Mucosa of rectum (tissue), 2 donors: Measurements from ENCODE around the gene STRADB.
"Not testable (repeated sequence)": the region's sequence is repeated elsewhere in the genome, so short reads cannot be mapped to it uniquely, and the experiment has no call there.

ENCODE experiments used
- H3K27ac ChIP-seq, 2 donors: one replicate each; pipeline ENCODE4 v1.7.0; 2013; ENCODE audit warnings: inconsistent platforms in 2 of 2, low read depth in 2 of 2, low read length in 2 of 2
- H3K27me3 ChIP-seq, 2 donors: one replicate each; pipeline ENCODE4 v1.7.0; 2013; ENCODE audit warnings: low read length in 2 of 2; ENCODE audit not compliant: control insufficient read depth in 2 of 2, insufficient read depth in 2 of 2
- H3K36me3 ChIP-seq, 2 donors: one replicate each; pipeline ENCODE4 v1.7.0; 2013; ENCODE audit warnings: low read length in 2 of 2; ENCODE audit not compliant: control insufficient read depth in 2 of 2, insufficient read depth in 2 of 2
- H3K4me1 ChIP-seq, 2 donors: one replicate each; pipeline ENCODE4 v1.7.0; 2013; ENCODE audit warnings: low read length in 2 of 2, mild to moderate bottlenecking in 1 of 2; ENCODE audit not compliant: control insufficient read depth in 2 of 2, insufficient read depth in 2 of 2
- H3K4me3 ChIP-seq, 2 donors: one replicate each; pipeline ENCODE4 v1.7.0; 2013; ENCODE audit warnings: low read length in 2 of 2
- H3K9ac ChIP-seq, 2 donors: one replicate each; pipeline ENCODE4 v1.7.0; 2013; ENCODE audit warnings: low read length in 2 of 2, low read depth in 1 of 2, mild to moderate bottlenecking in 1 of 2
- H3K9me3 ChIP-seq, 2 donors: one replicate each; pipeline ENCODE4 v1.7.0; 2013; ENCODE audit warnings: low read length in 2 of 2; ENCODE audit not compliant: control insufficient read depth in 2 of 2
- donor health status: healthy.
- donor health status: Normal muscosa, but diverticular disease.

Gene STRADB

DNA sequence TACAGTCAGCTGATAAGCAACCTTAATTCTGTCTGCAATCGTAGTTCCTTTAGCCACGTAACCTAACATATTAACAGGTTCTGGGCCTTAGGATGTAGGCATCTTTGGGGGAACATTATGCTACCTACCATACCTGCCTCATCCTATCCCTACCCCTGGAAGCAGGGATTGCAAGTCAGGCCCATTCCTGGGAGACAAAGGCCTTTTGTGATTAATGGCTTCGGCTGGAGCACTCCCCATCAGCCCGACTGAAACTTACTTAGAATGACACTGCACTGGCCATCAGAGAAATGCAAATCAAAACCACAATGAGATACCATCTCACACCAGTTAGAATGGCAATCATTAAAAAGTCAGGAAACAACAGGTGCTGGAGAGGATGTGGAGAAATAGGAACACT lies 32.2 kb downstream of the STRADB start:
- not testable (repeated sequence) for H3K4me1 ChIP-seq, H3K27ac ChIP-seq, H3K4me3 ChIP-seq, H3K9ac ChIP-seq, H3K27me3 ChIP-seq, H3K9me3 ChIP-seq
- peaks cover 9 to 19% of the 10 kb centered on the region in 2 donors for H3K36me3 ChIP-seq

- Histone ChIP-seq H3K9me3 (no peaks in the 10 kb centered on the region), H3K4me1 (no peaks in the 10 kb centered on the region)
Observed at GRCh38 chr2:201484805-201485204, 33.3 kb downstream of the STRADB start.

GRCh38 chr2:201490291-201490690 lies 38.8 kb downstream of the STRADB start:
- Histone ChIP-seq H3K4me3 (no peak overlapping the region), H3K27ac (no peak overlapping the region), H3K4me1 (no peaks in the 10 kb centered on the region), H3K9me3 (no peaks in the 10 kb centered on the region), H3K36me3 (no peaks in the 10 kb centered on the region), H3K27me3 (no peaks in the 10 kb centered on the region), H3K9ac (no peak overlapping the region)

More at GRCh38 chr2:201484805-201485204, 33.3 kb downstream of the STRADB start:
- no peak overlapping the region for H3K4me3 ChIP-seq
- no peaks in the 10 kb centered on the region for H3K27me3 ChIP-seq
- H3K27ac ChIP-seq, result no peak overlapping the region
- no peak overlapping the region for H3K9ac ChIP-seq
- peaks cover 9 to 16% of the 10 kb centered on the region in 2 donors for H3K36me3 ChIP-seq

DNA sequence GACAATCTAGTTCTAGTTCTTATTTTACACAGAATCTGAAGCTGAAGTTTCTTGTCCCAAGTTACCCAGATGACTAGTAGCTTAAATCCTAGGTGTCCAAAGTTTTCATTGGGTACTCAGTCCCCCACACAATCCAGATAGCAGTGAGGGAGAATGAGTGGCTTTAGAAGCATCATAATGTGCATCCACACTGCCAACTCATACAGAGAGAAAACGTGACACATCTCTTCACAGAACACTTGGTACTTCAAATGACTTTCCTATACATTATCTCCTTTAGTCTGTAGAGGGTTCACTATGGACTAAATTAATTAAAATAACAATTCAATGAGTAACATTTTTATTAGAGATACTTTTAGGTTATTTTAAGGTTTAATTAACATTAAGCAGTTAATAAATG lies 45.2 kb downstream of the STRADB start:
- H3K36me3 ChIP-seq, result no peaks in the 10 kb centered on the region
- H3K27ac ChIP-seq, result no peak overlapping the region
- no peaks in the 10 kb centered on the region for H3K27me3 ChIP-seq

GRCh38 chr2:201500534-201500933 lies 49.0 kb downstream of the STRADB start:
- Histone ChIP-seq H3K9me3 (no peaks in the 10 kb centered on the region), H3K27ac (no peak overlapping the region), H3K27me3 (no peaks in the 10 kb centered on the region), H3K4me3 (no peak overlapping the region), H3K9ac (no peak overlapping the region), H3K4me1 (no peaks in the 10 kb centered on the region), H3K36me3 (no peaks in the 10 kb centered on the region)

More for the DNA sequence above, 45.2 kb downstream of the STRADB start:
- H3K4me1 ChIP-seq, result no peaks in the 10 kb centered on the region
- H3K9ac ChIP-seq, result no peak overlapping the region
- no peak overlapping the region for H3K4me3 ChIP-seq
- H3K9me3 ChIP-seq, result no peaks in the 10 kb centered on the region

- Histone ChIP-seq H3K9ac (no peak overlapping the region), H3K9me3 (no peaks in the 10 kb centered on the region), H3K27ac (no peak overlapping the region), H3K4me1 (no peaks in the 10 kb centered on the region), H3K27me3 (no peaks in the 10 kb centered on the region), H3K4me3 (no peak overlapping the region), H3K36me3 (no peaks in the 10 kb centered on the region)
Observed at GRCh38 chr2:201502713-201503112, 51.2 kb downstream of the STRADB start.

DNA sequence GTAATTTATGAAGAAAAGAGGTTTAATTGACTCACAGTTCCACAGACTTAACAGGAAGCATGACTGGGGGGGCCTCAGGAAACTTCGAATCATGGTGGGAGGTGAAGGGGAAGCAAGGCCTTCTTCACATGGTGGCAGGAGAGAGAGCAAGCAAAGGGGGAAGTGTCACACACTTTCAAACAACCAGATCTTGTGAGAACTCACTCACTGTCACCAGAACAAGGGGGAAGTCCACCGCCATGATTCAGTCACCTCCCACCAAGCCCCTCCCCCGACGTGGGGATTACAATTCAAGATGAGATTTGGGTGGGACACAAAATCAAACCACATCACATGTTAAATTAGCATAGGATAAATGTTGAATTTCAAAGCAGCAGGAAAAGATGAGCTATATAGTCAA lies 56.2 kb downstream of the STRADB start:
- no peak overlapping the region for H3K27ac ChIP-seq
- H3K9ac ChIP-seq, result no peak overlapping the region
- H3K4me1 ChIP-seq, result no peaks in the 10 kb centered on the region
- H3K9me3 ChIP-seq, result no peaks in the 10 kb centered on the region
- no peaks in the 10 kb centered on the region for H3K27me3 ChIP-seq
- no peaks in the 10 kb centered on the region for H3K36me3 ChIP-seq
- no peak overlapping the region for H3K4me3 ChIP-seq

DNA sequence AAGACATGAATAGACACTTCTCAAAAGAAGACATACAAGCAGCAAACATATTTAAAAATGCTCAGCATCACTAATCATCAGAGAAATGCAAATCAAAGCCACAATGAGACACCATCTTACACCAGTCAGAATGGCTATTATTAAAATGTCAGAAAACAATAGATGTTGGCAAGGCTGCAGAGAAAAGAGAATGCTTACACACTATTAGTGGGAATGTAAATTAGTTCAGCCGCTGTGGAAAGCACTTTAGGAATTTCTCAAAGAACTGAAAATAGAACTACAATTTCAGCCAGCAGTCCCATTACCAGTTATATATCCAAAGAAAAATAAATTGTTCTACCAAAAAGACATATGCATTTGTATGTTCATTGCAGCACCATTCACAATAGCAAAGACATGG lies 61.7 kb downstream of the STRADB start:
- no peak overlapping the region for H3K9ac ChIP-seq
- no peak overlapping the region for H3K4me3 ChIP-seq
- H3K27ac ChIP-seq, result no peak overlapping the region
- H3K27me3 ChIP-seq, result no peaks in the 10 kb centered on the region
- H3K36me3 ChIP-seq, result no peaks in the 10 kb centered on the region
- H3K9me3 ChIP-seq, result no peaks in the 10 kb centered on the region
- no peaks in the 10 kb centered on the region for H3K4me1 ChIP-seq

DNA sequence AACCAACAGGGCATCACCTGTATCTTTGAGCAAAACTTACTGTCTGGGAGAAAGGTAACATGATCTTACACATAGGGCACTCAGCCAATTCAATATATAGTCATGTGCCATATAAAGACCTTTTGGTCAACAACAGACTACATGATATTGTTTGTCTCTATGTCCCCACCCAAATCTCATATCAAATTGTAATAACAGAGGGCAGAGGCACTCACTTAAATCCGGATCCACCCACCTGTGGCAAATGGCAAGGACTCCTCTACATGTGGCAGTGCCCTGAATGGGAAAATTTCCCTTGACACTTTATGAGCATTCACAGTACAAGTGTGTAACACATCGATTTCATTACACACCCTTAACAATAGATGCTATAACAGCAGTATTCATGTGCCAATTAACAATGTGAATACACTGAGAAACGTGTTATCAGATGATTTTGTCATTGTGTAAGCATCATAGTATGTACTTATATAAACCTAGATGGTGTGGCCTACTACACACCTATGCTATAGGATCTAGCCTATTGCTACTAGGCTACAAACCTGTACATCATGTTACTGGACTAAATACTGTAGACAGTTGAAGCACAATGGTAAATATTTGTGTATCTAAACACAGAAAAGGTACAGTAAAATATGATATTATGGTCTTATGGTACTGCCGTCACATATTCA lies 64.2 kb downstream of the STRADB start:
- no peaks in the 10 kb centered on the region for H3K36me3 ChIP-seq
- H3K27me3 ChIP-seq, result no peaks in the 10 kb centered on the region
- H3K9ac ChIP-seq, result no peak overlapping the region
- H3K27ac ChIP-seq, result no peak overlapping the region
- no peak overlapping the region for H3K4me3 ChIP-seq
- no peaks in the 10 kb centered on the region for H3K4me1 ChIP-seq
- H3K9me3 ChIP-seq, result no peaks in the 10 kb centered on the region

GRCh38 chr2:201517094-201517493 lies 65.6 kb downstream of the STRADB start:
- Histone ChIP-seq H3K27me3 (no peaks in the 10 kb centered on the region), H3K4me3 (no peak overlapping the region), H3K27ac (no peak overlapping the region), H3K9ac (no peak overlapping the region), H3K4me1 (no peaks in the 10 kb centered on the region), H3K9me3 (no peaks in the 10 kb centered on the region), H3K36me3 (no peaks in the 10 kb centered on the region)

GRCh38 chr2:201520201-201520600 lies 68.7 kb downstream of the STRADB start:
- no peaks in the 10 kb centered on the region for H3K4me1 ChIP-seq
- no peak overlapping the region for H3K9ac ChIP-seq
- H3K36me3 ChIP-seq, result no peaks in the 10 kb centered on the region
- H3K9me3 ChIP-seq, result no peaks in the 10 kb centered on the region
- no peaks in the 10 kb centered on the region for H3K27me3 ChIP-seq
- no peak overlapping the region for H3K4me3 ChIP-seq
- no peak overlapping the region for H3K27ac ChIP-seq
